ENCODE measurements around the gene STYXL1. TPM values are rescaled to one million over a fixed set of nuclear protein-coding genes. Genes with fewer than 3 reads are reported as not detected.

The STYXL1 gene, protein sequence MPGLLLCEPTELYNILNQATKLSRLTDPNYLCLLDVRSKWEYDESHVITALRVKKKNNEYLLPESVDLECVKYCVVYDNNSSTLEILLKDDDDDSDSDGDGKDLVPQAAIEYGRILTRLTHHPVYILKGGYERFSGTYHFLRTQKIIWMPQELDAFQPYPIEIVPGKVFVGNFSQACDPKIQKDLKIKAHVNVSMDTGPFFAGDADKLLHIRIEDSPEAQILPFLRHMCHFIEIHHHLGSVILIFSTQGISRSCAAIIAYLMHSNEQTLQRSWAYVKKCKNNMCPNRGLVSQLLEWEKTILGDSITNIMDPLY
- total RNA-seq, result 39.7 and 60.3 TPM in 2 replicates

GRCh38 chr7:76047811-76048667, at the start of gene STYXL1, which contains the start of gene MDH2:
Gene STYXL1, minus strand, starts transcription at chr7:76048000. Its CDS starts 17,477 bp downstream, at chr7:76030523.
Gene MDH2, plus strand, starts transcription at chr7:76048106. Its CDS starts 55 bp downstream, at chr7:76048161.

GRCh38 chr7:75994388-75995051, 53.3 kb downstream of the STYXL1 start, which contains the start of gene TMEM120A:
Gene TMEM120A, minus strand, starts transcription at chr7:75994595. Its CDS starts 25 bp downstream, at chr7:75994570.

Other genes with a start within 250 kb of the STYXL1 start
- gene CCL24, start 234.2 kb downstream of the STYXL1 start, total RNA-seq, result not detected in 2 replicates
- 42.1 and 48.3 TPM in 2 replicates for gene RHBDD2, start 169.0 kb downstream of the STYXL1 start, total RNA-seq
- gene POR, start 132.8 kb downstream of the STYXL1 start, total RNA-seq, result 67.0 and 68.5 TPM in 2 replicates
- 14.4 and 17.9 TPM in 2 replicates for gene TMEM120A, start 53.4 kb downstream of the STYXL1 start, total RNA-seq
- 66.4 and 86.8 TPM in 2 replicates for gene MDH2, start 106 bp upstream of the STYXL1 start, total RNA-seq
- 3.1 and 4.7 TPM in 2 replicates for gene SRRM3, start 153.9 kb upstream of the STYXL1 start, total RNA-seq